Measurements from ENCODE around the gene MAP3K12. TPM values are rescaled to one million over a fixed set of nuclear protein-coding genes. Genes with fewer than 3 reads are reported as not detected.

Gene MAP3K12
- total and polyA plus RNA-seq, 2 of the 13 experiments (the other 11 are each of a cell fraction or from before 2014, with no cell fraction given) = 0.20 to 1.1 TPM

GRCh38 chr12:53538209-53538689 lies 39.0 kb upstream of the MAP3K12 start (continued):
- TF ChIP-seq ZSCAN21 (CRISPR knock-in tag; IDR thresholded peaks at IDR 0.05; ENCODE audit: borderline replicate concordance) (no peak), FOXJ3 (CRISPR knock-in tag; IDR thresholded peaks at IDR 0.05; ENCODE audit: borderline replicate concordance) (peak; percentile 92), POGZ (CRISPR knock-in tag; IDR thresholded peaks at IDR 0.05) (0 out of 2 replicates have a peak, but pooled peaks have one; percentile 33), EP300 (IDR thresholded peaks at IDR 0.05; ENCODE audit: low read depth in 2 of 2, low read length in 2 of 2) (peak; percentile 50 to 83; a peak in 3 of 4 replicates), EP300 (CRISPR knock-in tag; IDR thresholded peaks at IDR 0.05; ENCODE audit: borderline replicate concordance) (peak; percentile 85; the same call in 1 of the 2 replicates), ZFP37 (CRISPR knock-in tag; IDR thresholded peaks at IDR 0.05; ENCODE audit: borderline replicate concordance) (peak; percentile 67; the same call in 1 of the 2 replicates), MTF2 (CRISPR knock-in tag; IDR thresholded peaks at IDR 0.05; ENCODE audit: borderline replicate concordance) (no peak), ZSCAN30 (CRISPR knock-in tag; IDR thresholded peaks at IDR 0.05) (no peak), HNF1A (IDR thresholded peaks at IDR 0.05; ENCODE audit: low read depth) (0 out of 2 replicates have a peak, but pooled peaks have one; percentile 14), HNF1A (CRISPR knock-in tag; IDR thresholded peaks at IDR 0.05; ENCODE audit: borderline replicate concordance) (peak; percentile 66; the same call in 1 of the 2 replicates), ETV5 (CRISPR knock-in tag; IDR thresholded peaks at IDR 0.05; ENCODE audit: borderline replicate concordance) (peak; percentile 63), TFAP4 (IDR thresholded peaks at IDR 0.05; ENCODE audit: borderline replicate concordance, low read depth) (peak; percentile 71; the same call in 1 of the 2 replicates), TFE3 (CRISPR knock-in tag; IDR thresholded peaks at IDR 0.05) (peak; percentile 50; the same call in 1 of the 2 replicates), HMG20A (CRISPR knock-in tag; IDR thresholded peaks at IDR 0.05; ENCODE audit: borderline replicate concordance) (peak; percentile 94), HMG20B (CRISPR knock-in tag; conservative IDR thresholded peaks at IDR 0.05) (peak; percentile 72; the same call in 1 of the 2 replicates)
- TF ChIP-seq, protein P1, sequence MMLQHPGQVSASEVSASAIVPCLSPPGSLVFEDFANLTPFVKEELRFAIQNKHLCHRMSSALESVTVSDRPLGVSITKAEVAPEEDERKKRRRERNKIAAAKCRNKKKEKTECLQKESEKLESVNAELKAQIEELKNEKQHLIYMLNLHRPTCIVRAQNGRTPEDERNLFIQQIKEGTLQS (CRISPR knock-in tag; IDR thresholded peaks at IDR 0.05) = peak; percentile 88
- TF ChIP-seq, protein P2, sequence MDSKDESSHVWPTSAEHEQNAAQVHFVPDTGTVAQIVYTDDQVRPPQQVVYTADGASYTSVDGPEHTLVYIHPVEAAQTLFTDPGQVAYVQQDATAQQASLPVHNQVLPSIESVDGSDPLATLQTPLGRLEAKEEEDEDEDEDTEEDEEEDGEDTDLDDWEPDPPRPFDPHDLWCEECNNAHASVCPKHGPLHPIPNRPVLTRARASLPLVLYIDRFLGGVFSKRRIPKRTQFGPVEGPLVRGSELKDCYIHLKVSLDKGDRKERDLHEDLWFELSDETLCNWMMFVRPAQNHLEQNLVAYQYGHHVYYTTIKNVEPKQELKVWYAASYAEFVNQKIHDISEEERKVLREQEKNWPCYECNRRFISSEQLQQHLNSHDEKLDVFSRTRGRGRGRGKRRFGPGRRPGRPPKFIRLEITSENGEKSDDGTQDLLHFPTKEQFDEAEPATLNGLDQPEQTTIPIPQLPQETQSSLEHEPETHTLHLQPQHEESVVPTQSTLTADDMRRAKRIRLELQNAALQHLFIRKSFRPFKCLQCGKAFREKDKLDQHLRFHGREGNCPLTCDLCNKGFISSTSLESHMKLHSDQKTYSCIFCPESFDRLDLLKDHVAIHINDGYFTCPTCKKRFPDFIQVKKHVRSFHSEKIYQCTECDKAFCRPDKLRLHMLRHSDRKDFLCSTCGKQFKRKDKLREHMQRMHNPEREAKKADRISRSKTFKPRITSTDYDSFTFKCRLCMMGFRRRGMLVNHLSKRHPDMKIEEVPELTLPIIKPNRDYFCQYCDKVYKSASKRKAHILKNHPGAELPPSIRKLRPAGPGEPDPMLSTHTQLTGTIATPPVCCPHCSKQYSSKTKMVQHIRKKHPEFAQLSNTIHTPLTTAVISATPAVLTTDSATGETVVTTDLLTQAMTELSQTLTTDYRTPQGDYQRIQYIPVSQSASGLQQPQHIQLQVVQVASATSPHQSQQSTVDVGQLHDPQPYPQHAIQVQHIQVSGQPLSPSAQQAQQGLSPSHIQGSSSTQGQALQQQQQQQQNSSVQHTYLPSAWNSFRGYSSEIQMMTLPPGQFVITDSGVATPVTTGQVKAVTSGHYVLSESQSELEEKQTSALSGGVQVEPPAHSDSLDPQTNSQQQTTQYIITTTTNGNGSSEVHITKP (CRISPR knock-in tag; IDR thresholded peaks at IDR 0.05; ENCODE audit: low read depth) = 0 out of 2 replicates have a peak, but pooled peaks have one; percentile 33
- TF ChIP-seq, protein P3, sequence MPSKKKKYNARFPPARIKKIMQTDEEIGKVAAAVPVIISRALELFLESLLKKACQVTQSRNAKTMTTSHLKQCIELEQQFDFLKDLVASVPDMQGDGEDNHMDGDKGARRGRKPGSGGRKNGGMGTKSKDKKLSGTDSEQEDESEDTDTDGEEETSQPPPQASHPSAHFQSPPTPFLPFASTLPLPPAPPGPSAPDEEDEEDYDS (CRISPR knock-in tag; IDR thresholded peaks at IDR 0.05) = peak; percentile 42; the same call in 1 of the 2 replicates

Data from HepG2 (cell line).